SIG-M5 treated with dmso at 0.1 percent for 504 hours (cell line): Measurements from ENCODE around the gene SLC2A10.

Source experiments
- DNase-seq: peaks from one replicate; lab custom pipeline; 2025; ENCODE audit not compliant: unreplicated experiment; lab: John Stamatoyannopoulos, UW

SLC2A10 gene

DNA sequence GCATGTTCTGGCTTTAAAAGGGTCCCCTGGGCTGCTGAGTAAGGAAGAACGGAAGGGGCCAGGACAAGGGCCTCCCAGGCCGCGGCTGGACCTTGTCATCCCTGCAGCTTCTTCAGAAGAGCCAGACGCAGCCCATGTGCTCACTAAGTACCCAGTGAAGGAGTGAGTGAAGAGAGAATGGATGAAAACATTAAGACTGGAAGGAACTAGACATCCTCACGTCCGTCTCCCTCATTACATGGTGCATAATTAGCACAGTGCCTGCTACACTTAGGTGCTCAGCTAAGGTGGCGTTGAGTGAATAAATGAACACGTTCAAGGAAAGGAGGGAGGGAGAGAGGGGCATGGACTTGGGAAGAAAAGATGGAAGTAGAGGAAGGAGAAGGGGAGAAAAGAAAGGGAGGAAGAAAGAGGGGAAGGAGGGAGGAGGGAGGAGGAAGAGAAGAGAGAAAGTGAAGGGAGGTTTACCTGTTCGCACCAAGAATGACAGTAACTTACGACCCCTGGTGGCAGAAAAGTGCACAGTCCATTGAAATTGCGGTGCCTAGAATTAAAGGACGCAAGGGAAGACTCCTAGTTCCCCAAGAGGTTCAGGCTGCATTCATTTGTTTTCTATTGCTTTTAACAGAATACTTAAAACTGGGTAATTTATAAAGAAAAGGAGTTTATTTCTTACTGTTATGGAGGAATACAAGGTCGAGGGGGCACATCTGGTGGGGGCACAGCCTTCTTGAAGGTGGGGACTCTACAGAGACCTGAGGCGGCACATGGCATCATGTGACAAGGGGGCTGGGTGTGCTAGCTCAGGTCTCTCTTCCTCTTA, 28.2 kb upstream of the SLC2A10 start:
- peak; percentile 72 for DNase-seq

DNA sequence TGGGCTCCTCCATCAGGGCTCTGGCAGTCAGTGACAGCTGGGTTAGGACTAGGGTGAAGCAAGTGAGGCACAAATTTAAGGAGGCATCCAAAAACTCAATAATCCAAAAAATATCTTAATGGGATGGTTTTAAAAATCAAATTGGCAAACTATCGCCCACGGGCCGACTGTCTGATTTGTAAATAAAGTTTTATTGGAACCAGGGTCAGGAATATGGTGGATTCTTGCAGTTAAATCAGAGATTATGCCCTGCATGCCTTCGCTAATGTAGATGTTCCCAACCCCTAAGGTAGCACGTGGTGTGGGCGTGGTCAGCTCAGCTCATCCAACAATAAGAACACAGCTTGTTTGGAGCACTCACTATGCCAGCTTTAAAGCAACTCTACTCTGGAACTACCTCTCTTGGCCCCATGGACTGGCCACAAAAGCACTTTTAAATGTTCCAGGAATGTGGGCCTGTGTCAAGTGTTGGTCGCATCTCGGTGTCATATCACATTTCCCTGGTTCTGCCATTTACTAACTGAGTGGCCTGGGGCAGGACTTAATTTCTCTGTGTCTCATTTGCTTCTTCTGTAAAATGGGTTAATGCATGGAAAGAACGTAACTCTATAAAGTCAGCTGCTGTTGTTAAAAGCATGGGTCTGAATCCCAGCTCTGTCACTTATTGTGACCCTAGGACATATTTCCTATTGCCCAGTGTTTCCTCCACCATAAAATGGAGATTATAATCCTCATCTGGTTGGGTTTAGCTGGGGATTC, 27.2 kb upstream of the SLC2A10 start:
- no peak for DNase-seq

DNA sequence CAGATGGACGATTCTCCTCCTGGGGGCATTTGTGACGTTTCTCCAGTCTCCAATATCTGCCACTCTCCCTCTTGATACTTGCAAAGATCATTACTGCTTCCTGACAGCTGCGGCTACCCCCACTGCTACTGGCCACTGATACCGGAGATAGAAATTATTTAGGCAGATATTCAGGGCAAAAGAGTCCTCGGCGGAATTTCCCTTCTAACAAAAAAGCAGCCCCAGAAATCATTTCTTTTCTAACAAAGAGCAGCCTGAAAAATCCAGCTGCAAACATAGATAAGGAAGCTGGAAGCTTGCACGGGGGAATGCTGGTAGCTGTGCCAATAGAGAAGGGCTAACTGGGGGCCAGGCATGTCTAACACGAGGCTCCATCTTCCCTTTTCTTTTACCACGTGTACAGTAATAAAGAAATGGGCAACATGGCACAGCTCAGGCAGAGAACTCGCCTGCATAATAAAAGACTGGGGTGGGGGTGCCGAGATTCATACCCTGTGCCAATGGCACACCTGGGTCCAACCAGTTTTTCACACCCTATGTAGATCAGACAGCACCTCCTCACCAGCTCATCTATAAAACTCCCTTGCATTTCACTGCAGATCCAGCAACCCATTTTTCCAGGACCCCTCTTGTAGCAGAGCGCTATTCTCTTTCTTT, 26.3 kb upstream of the SLC2A10 start:
- no peak for DNase-seq

DNA sequence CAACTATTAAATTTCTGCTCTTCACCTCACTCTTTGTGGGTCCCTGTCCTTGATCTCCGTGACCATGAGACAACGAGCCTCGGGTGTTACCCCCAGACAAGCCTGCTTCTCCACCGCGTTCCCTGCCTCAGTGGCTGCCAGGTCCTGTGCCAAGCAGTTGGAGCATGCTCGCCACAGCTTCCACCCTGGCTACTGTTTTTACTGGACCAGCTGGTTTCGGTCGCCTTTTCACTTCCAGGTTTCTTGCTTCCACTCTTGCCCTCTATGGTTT, 25.8 kb upstream of the SLC2A10 start:
- no peak for DNase-seq

DNA sequence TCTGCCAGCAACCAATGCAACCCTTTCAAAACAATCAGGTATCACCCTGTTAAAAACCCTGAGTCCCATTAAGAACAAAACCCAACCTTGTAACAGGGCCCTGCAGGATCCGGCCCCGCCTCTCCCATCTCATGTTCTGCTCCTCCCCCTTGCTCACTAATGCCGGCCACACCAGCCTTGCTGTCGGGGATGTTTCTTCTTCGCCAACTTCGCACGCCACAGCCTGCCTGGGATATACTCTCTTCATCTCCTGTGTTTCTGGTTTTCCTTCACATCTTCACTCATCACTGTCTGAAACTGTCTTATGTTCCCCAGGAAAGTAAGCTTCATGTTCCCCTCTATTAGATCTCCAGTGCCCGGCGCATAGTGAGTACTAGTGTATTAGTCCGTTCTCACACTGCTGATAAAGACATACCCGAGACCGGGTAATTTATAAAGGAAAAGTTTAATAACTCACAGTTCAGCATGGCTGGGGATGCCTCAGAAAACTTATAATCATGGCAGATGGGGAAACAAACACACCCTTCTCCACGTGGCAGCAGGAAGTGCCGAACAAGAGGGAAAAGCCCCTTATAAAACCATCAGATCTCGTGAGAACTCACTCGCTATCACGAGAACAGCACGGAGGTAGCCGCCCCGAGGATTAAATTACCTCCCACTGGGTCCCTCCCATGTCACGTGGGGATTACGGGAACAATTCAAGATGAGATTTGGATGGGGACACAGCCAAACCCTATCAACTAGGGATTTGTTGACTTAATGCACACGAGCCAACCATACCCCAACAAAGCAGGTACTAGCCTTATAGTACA, 25.3 kb upstream of the SLC2A10 start:
- DNase-seq, result no peak

DNA sequence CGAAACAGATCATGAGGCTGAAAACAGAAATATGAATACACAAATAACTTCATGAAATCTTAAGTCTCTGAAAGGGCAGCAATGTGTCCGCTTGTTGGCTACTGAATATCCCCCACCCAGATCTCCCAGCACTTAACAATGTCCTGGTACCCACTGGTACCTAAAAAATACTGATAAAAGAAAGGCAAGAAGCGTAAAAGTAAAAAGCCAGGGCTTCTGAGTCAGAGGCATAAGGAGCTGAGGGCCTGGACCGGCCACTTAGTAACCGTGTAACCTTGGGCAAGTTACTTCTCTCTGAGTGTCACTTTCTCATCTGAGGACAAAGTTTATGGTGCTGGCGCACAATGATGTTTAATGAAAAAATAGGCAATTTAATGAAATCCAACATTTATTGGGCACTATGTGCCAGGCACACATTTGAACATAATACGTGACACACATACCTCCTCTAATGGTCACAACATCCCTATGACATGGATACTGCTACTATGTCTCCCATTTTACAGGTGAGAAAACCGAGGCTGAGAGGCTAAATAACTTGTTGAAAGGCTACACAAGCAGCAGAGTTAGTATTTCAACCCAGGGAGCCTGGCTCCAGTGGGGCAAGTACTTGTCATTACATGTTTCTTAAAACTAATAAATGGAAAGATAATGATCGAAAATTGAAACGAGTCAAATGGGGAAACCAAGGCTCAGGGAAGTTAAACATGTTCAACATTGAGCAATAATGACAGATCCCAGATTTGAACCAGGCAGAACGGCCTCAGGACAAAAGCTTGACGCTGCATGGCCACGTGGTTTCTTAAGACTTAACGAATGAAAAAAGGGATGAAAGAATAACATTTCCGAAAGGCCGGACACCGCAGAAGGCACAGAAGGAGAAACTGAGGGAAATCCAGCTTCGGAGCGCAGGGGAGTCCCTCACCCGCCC, 21.0 kb upstream of the SLC2A10 start:
- DNase-seq, result peak; percentile 25

DNA sequence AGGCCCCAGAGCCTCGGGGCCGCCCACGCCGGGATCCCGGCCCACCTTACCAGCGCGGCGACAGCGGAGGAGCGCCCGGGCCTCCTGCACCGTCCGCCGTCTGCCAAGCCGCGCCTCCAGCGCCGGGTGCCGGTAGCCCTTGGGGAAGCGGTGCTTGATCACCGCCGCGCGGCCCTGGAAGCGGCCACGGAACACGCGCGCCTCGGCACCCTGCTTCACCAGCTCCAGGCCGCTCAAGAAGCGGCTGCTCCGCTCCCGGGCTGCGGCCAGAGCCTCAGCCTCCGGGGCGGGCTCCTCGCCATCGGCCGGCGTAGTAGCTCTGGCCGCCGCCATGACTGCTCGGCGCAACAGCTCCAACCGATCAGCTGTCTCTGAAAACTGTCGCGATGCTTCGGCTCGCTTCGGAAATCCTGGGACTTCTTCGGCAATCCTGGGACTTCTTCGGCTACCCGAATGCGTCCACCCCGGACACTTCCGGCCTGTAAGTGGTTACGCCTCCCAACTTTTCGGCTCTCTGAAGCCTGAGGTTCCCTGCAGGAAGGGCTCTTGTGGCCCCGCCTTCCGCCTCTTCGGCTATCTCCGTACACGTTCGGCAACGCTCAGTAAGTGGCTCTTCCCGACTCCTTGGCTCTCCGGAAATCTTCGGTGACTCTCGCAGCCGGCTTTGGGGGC, 20.2 kb upstream of the SLC2A10 start, which contains the start of gene TP53RK:
TSS of gene TP53RK (minus strand) at position 363 of the 672 bp plus-strand sequence. CDS start at position 333, 30 bp downstream.
- peak; percentile 100 for DNase-seq

DNA sequence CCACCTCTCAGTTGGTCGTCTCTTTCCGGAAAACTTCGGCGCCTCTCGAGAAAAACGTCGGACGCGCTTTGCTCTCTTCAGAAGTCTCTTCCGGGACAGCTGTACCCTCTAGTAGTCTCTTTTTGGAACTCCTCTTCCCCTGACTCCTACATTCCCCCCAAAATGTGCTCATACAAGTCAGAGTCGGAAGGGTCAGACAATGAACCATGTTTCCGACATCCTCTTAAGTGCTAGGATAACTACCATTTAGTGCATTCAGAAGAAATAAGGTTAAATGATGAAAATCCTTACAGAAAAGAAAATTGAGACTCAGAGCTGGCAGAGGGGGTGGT, 19.7 kb upstream of the SLC2A10 start:
- no peak for DNase-seq

DNA sequence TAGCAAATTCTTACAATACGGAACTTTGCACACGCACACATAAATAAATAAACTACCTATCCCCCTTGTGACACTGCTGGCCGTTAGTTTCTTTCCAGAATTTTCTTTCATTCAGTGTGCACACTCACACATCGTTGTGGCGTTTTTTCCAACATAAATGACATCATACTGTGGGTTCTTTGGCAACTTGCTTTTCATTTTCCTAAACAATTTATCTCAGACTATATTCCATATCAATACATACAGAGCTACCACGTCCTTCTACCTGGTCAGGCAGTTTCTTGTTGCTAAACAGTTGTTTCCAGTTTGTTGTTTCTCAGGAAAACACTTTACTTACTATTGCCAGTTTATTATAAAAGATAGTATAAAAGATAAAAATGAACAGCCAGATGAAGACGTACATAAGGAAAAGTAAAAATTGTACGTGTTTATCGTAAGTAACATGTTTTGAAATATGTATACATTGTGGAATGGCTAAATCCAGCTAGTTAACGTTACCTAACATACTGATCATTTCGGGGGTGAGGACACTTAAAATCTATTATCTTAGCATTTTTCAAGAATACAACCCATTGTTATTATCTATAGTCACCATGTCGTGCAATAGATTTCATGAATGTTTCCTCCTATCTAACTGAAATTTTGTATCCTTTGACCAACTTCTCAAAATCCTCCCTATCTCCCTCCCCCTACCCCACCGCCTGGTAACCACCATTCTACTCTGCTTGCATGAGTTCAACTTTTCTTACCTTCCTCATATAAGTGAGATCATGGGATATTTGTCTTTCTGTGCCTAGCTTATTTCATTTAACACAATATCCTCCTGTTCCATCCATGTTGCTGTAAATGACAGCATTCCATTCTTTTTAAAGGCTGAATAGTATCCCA, 19.0 kb upstream of the SLC2A10 start:
- DNase-seq, result no peak

DNA sequence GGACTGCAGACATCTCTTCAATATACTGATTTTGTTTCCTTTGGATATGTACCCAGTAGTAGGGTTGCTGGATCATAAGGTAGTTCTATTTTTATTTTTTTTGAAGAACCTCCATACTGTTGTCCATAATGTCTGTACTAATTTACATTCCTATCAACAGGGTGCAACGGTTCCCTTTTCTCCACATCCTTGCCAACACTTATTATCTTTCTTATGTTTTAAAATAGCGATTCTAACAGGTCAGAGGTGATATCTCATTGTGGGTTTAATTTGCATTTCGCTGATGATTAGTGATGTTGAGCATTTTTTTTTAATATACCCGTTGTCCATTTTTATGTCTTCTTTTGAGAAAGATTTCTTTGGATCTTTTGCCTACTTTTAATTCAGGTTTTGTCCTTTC, 18.3 kb upstream of the SLC2A10 start:
- DNase-seq, result no peak

DNA sequence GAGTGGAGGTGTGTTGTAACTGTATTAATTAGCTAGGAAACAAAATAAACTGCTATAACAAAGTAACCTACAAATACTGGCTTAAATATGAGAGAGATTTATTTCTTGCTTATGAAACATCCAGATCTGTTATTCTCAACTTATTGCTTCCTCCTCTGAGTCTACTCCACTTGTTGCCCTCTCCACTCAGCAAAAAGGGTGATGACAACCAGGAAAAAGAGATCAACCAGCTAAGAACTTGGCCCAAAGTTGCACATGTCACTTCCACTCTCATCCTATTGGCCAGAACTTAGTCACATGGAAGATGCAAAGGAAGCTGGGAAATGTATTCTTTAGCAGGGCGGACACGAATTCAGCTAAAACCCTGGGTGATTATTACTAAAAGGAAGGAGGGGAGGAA, 15.0 kb upstream of the SLC2A10 start:
- DNase-seq, result peak; percentile 76

DNA sequence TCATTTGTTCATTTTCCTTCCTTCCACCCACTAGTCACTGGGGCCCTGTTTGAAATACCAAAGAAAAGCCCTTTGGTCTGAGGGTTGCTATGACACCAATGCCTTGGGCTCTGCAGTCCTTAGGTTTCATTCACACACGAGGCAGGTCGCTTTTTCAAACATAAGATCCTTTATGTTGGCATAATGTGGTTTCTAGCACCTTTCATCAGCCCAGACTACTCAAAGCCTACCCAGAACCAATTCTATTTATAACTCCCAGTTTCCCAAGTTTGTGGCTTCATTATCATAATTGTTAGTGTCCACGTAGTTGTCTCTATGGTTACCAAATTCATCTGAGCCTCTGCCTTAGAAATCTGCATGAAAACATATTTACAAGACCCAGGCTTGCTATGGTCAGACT, 13.6 kb upstream of the SLC2A10 start:
- DNase-seq, result no peak

DNA sequence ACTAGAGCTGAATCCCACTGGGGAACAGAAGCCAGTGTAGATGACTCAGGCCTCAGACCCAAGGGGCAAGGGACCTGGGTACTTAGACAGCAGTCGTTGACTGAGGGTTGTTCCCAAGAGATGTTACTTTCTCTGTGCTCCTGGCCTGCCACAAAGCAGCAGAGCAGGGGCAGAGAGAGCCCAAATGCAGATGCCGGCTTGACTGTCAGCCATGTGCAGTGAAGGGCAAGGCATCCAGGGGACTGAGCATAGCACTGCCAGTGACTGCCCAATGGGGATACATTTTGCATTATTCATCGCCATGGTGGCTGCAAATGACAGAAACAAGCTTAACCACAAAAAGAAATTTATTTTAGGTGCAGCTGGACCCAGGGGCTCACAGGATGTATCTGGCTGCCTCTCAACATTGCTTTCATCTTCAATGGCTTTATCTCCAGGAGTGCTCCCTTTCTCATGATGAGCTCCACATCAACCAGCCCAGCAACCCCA, 12.6 kb upstream of the SLC2A10 start:
- DNase-seq, result no peak

DNA sequence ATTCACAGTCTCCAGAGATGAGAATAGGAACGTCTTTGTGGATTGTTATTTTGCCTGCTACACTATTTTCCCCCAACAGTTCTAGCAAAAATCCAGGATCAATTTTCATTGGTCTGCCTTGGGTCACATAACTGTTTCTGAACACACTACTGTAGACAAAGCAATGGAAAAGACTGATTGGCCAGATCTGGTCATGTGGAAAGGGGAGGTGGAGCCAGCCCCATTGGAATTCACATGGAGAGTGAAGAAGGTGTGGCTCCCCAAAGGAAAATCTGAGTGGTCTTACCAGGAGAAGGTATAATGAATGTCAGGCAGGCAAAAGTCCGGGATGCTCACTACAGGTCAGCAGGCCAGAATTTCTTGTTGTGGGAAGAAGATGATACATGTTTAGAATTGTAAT, 10.7 kb upstream of the SLC2A10 start:
- DNase-seq, result no peak

DNA sequence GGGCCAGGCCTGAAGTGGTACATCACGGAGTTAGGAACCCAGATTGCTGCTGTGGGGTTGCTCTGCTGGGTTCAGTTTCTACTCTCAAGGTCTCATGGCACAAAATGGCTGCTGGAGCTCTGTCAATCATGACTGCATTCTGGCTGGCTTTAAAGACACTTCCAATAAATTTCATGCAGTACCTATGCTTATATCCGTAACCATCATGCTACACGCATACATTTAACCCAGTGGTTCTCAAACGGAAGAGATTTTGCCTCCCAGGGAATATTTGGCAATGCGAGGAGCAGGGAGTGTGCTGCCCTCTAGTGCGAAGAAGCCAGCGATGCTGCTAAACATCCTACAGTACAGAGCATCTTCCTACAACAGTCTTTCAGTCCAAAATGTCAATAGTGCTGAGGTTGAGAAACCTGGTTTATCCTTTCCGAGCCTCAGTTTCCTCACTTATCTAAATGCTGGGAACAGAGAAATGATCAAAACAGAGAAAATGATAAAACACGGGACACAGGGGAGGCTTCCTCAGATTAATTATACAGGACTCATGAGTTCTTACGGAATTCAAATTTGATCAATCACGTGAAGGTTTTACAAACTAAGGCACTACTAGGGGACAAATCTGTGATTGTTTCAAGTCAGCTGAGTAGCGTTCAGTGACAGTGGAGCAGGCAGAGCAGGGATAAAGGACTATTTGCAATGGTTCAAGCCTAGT, 9.6 kb upstream of the SLC2A10 start:
- DNase-seq, result peak; percentile 65

DNA sequence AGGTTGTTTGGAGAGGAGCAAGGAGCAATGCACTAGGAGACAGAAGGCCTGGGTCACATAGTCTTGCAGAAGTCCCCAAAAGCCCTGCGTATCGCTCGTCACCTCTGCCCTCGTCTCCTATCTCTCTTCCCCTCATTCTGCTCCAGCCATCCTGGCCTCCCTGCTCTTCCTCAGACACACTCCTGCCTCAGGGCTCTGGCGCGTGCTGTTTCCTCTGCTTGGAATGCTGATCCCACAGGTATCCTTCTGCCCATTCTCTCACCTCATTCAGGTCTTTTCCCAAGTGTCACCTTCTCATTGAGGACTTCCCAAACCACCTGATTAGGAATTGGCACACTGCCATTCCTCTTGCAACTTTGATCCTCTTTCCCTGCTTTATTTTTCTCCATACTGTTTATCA, 9.0 kb upstream of the SLC2A10 start:
- no peak for DNase-seq

DNA sequence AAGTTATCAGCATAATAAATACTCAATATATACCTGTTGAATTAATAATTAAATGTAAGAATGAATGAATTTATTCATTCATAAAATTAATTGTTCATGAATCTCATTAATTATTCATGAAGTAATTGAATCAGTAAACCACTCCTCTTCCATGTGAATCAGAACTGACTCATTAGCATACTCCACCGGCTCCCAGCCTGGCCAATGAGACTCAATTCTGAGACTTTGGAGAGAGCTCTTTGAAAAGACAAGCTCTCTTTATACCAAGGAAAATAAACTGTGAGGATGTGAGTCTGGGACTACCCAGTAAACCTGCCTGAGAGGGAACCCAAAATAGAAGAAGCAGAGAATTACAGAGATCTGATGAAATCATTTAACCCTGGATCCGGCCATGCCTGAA, 8.4 kb upstream of the SLC2A10 start:
- no peak for DNase-seq

DNA sequence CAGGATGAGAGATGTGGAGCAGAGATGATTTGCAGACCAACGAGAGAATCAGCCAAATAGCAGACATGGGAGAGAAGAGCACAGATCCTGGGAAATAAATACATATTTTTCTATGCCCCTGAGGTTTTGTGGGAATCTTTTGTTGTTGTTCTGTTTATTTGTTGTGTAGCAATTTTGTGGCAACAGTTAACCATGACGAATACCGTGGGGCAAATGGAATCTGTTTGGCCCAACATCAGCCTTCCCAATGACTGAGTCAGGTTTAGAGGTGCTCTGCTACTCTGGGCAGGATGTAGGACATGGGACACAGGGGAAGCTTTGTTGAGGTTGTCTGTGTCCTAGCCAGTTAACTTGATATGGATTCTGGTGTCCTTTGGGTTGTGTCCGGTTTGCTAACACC, 7.9 kb upstream of the SLC2A10 start:
- DNase-seq, result no peak
